A549 (cell line): ENCODE measurements around the gene PPIF.

ENCODE experiments used
- MAFK ChIP-seq: fragments of 450-650 bp; IDR thresholded peaks from 2 replicates; pipeline ENCODE4 v1.6.1; 2014; ENCODE audit not compliant: partially characterized antibody
- ZC3H11A ChIP-seq: fragments of 450-650 bp; IDR thresholded peaks from 2 replicates; pipeline ENCODE4 v1.6.1; 2014; ENCODE audit warnings: antibody characterized with exemption, mild to moderate bottlenecking
- TF ChIP-seq, protein P1 (sequence below): fragments of >200 bp; sonication (Bioruptor Twin); formaldehyde crosslinking; IDR thresholded peaks from 3 replicates; pipeline ENCODE4 v1.5.1; 2016
- TF ChIP-seq, protein P2 (sequence below): IDR thresholded peaks from 2 replicates; pipeline ENCODE4 v1.6.1; 2012
- TF ChIP-seq, protein P3 (sequence below): fragments of 250-450 bp; sonication (Bioruptor Pico); IDR thresholded peaks from 2 replicates; pipeline ENCODE4 v1.5.0; 2021; ENCODE audit warnings: mild to moderate bottlenecking, moderate library complexity, borderline replicate concordance

DNA sequence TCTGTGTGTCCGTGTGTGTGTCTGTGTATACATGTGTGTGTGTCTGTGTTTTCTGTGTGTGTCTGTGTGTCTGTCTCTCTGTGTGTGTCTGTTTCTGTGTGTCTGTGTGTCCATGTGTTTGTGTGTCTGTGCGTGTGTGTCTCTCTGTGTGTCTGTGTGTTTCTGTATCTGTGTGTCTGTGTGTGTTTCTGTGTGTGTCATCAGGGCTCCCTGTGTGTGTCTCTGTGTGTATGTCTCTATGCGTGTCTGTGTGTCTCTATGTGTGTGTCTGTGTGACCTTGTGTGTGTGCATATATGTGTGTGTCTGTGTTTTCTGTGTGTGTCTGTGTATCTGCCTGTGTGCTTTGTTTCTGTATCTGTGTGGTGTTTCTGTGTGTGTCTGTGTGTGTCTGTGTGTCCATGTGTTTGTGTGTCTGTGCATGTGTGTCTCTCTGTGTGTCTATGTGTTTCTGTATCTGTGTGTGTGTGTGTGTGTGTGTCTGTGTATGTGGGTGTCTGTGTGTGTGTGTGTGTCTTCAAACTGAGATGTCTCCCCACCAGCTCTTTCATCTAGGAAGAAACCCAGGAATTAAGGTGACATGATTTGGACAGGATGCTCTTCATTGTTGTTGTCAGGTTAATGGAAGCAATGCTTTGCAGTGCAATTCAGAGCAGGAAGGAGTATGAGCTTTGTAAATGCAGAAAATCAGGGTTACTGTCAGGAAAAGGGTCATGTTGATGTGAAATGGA is 20.7 kb upstream of the PPIF start:
- TF ChIP-seq, protein P1, sequence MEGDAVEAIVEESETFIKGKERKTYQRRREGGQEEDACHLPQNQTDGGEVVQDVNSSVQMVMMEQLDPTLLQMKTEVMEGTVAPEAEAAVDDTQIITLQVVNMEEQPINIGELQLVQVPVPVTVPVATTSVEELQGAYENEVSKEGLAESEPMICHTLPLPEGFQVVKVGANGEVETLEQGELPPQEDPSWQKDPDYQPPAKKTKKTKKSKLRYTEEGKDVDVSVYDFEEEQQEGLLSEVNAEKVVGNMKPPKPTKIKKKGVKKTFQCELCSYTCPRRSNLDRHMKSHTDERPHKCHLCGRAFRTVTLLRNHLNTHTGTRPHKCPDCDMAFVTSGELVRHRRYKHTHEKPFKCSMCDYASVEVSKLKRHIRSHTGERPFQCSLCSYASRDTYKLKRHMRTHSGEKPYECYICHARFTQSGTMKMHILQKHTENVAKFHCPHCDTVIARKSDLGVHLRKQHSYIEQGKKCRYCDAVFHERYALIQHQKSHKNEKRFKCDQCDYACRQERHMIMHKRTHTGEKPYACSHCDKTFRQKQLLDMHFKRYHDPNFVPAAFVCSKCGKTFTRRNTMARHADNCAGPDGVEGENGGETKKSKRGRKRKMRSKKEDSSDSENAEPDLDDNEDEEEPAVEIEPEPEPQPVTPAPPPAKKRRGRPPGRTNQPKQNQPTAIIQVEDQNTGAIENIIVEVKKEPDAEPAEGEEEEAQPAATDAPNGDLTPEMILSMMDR = no peak
- TF ChIP-seq, protein P2, sequence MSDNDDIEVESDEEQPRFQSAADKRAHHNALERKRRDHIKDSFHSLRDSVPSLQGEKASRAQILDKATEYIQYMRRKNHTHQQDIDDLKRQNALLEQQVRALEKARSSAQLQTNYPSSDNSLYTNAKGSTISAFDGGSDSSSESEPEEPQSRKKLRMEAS = no peak
- no peak for TF ChIP-seq MAFK
- TF ChIP-seq ZC3H11A = no peak
- TF ChIP-seq, protein P3, sequence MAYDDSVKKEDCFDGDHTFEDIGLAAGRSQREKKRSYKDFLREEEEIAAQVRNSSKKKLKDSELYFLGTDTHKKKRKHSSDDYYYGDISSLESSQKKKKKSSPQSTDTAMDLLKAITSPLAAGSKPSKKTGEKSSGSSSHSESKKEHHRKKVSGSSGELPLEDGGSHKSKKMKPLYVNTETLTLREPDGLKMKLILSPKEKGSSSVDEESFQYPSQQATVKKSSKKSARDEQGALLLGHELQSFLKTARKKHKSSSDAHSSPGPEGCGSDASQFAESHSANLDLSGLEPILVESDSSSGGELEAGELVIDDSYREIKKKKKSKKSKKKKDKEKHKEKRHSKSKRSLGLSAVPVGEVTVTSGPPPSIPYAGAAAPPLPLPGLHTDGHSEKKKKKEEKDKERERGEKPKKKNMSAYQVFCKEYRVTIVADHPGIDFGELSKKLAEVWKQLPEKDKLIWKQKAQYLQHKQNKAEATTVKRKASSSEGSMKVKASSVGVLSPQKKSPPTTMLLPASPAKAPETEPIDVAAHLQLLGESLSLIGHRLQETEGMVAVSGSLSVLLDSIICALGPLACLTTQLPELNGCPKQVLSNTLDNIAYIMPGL = no peak
